ENCODE results near the gene STK40. TPM values are rescaled to one million over a fixed set of nuclear protein-coding genes. Genes with fewer than 3 reads are reported as not detected.

Gene STK40
- total RNA-seq, 1 experiment from 2014 or later: 26.2 TPM

GRCh38 chr1:36306210-36306901 lies 79.4 kb downstream of the STK40 start, which contains the start of gene SH3D21:
Gene SH3D21, plus strand, starts transcription at chr1:36306368. Its CDS starts 53 bp downstream, at chr1:36306421.
- Histone ChIP-seq H3K14ac (ENCODE audit: insufficient read depth, low read length) (peak within 1 kb of the TSS; percentile 60; the same call in 1 of the 2 replicates), H2AK5ac (ENCODE audit: insufficient read length, low read length) (no peak within 1 kb of the TSS), H3K9me3 (ENCODE audit: control insufficient read depth, low read depth, low read length) (no peaks in the 10 kb centered on the region), H3K4me2 (ENCODE audit: insufficient read depth, insufficient read length, low read length) (peak within 1 kb of the TSS; percentile 90), H2BK12ac (ENCODE audit: insufficient read length, low read depth, low read length) (no peak within 1 kb of the TSS), H4K8ac (replicated peaks; ENCODE audit: insufficient read length, low read depth, low read length) (no peak within 1 kb of the TSS), H3K23ac (ENCODE audit: insufficient read length, low read depth, low read length) (no peak within 1 kb of the TSS), H4K91ac (ENCODE audit: insufficient read length, low read depth, low read length) (no peak within 1 kb of the TSS), H3K27ac (ENCODE audit: insufficient read length, low read depth, low read length) (no peak within 1 kb of the TSS), H3K4ac (ENCODE audit: low read depth, low read length) (no peak within 1 kb of the TSS), H4K20me1 (ENCODE audit: control insufficient read depth, insufficient read depth, insufficient read length) (no peaks in the 10 kb centered on the region), H3K9ac (ENCODE audit: extremely low read depth, insufficient read length, low read length) (peak within 1 kb of the TSS; percentile 32), H3K27me3 (ENCODE audit: insufficient read depth, low read length) (no peaks in the 10 kb centered on the region), H3K18ac (ENCODE audit: insufficient read length, low read depth, low read length) (peak within 1 kb of the TSS; percentile 24), H2BK15ac (ENCODE audit: low read depth, low read length) (no peak within 1 kb of the TSS; the same call in 1 of the 2 replicates), H3K79me2 (ENCODE audit: insufficient read depth, low read length) (no peaks in the 10 kb centered on the region), H3K56ac (ENCODE audit: insufficient read length, low read depth, low read length) (no peak within 1 kb of the TSS), H3K4me1 (ENCODE audit: insufficient read depth, low read length) (peaks cover 3% of the 10 kb centered on the region; the same call in 1 of the 2 replicates), H2BK20ac (ENCODE audit: low read depth, low read length, poor library complexity, severe bottlenecking) (no peak within 1 kb of the TSS), H3T11ph (ENCODE audit: low read length) (no peak within 1 kb of the TSS), H3K79me1 (ENCODE audit: insufficient read depth, low read depth, low read length, poor library complexity, severe bottlenecking) (no peaks in the 10 kb centered on the region), H2AFZ (ENCODE audit: low read length) (no peak within 1 kb of the TSS), H3K23me2 (ENCODE audit: insufficient read length, low read depth, low read length, poor library complexity, severe bottlenecking) (peaks cover 8% of the 10 kb centered on the region), H2BK120ac (ENCODE audit: low read depth, low read length, poor library complexity, severe bottlenecking) (no peak within 1 kb of the TSS), H4K5ac (ENCODE audit: insufficient read length, low read depth, low read length) (no peak within 1 kb of the TSS), H2BK5ac (ENCODE audit: insufficient read length, low read length) (no peak within 1 kb of the TSS)
- WGBS (ENCODE audit: extremely low coverage, insufficient read length, low lambda C conversion rate): no CpG with 5 or more reads among the region's 65 CpGs
- TF ChIP-seq CTCF (conservative IDR thresholded peaks at IDR 0.05): peak; percentile 33; the same call in 2 of the 3 replicates
- H3K27me3 Mint-ChIP-seq (ENCODE audit: low read depth): no peaks in the 10 kb centered on the region; the same call in 1 of the 2 replicates
- peak within 1 kb of the TSS; percentile 48 to 96 (median 96); a peak in 6 of 7 replicates for H3K27ac Mint-ChIP-seq
- DNase-seq: peak; percentile 94
- H3K4me1 Mint-ChIP-seq: peaks cover 16 to 19% of the 10 kb centered on the region in 2 experiments
- peaks cover 21 to 60% (median 59%) of the 10 kb centered on the region in 3 experiments for H3K36me3 Mint-ChIP-seq (ENCODE audit: insufficient read depth in 1 of 3, low read depth in 3 of 3)
- H3K9me3 Mint-ChIP-seq: no peaks in the 10 kb centered on the region
- H3K4me3 Mint-ChIP-seq: peak within 1 kb of the TSS; percentile 91 to 92

All from H9 (cell line).